MM.1S (cell line): ENCODE data around the gene SMLR1.

Experiments used
- DNase-seq: peaks from one replicate; pipeline ENCODE4 v3.0.0-alpha.2; 2015
- H2AFZ ChIP-seq: fragments of 300-600 bp; sonication (generic); 2 replicates; pipeline ENCODE4 v1.6.0; 2016; ENCODE audit warnings: antibody characterized with exemption, low read length
- H3F3A ChIP-seq: fragments of 300-600 bp; sonication (generic); 2 replicates; pipeline ENCODE4 v1.6.1; 2016; ENCODE audit warnings: mild to moderate bottlenecking, antibody characterized with exemption, low read length, moderate library complexity, mixed read lengths; ENCODE audit not compliant: insufficient read depth
- H3K27ac ChIP-seq: fragments of 300-600 bp; sonication (generic); 2 replicates; pipeline ENCODE4 v1.5.1; 2016; ENCODE audit warnings: mild to moderate bottlenecking, low read length
- H3K27me3 ChIP-seq: fragments of 300-600 bp; sonication (generic); replicated peaks from 2 replicates; pipeline ENCODE4 v1.6.0; 2016; ENCODE audit warnings: low read length; ENCODE audit not compliant: insufficient read depth
- H3K36me3 ChIP-seq: fragments of 300-600 bp; sonication (generic); replicated peaks from 2 replicates; pipeline ENCODE4 v1.6.1; 2016; ENCODE audit warnings: mild to moderate bottlenecking, low read length, mixed read lengths; ENCODE audit not compliant: insufficient read depth
- H3K4me1 ChIP-seq: fragments of 300-600 bp; sonication (generic); 2 replicates; pipeline ENCODE4 v1.6.1; 2016; ENCODE audit warnings: low read length, mixed read lengths
- H3K4me2 ChIP-seq: fragments of 300-600 bp; sonication (generic); 2 replicates; pipeline ENCODE4 v1.6.0; 2016; ENCODE audit warnings: low read depth, low read length
- H3K4me3 ChIP-seq: fragments of 300-600 bp; sonication (generic); 2 replicates; pipeline ENCODE4 v1.5.1; 2016; ENCODE audit warnings: low read length, mixed read lengths
- H3K79me2 ChIP-seq: fragments of 300-600 bp; sonication (generic); 2 replicates; pipeline ENCODE4 v1.6.1; 2016; ENCODE audit warnings: mixed run types, low read length, mixed read lengths
- H3K9ac ChIP-seq: fragments of 300-600 bp; sonication (generic); 2 replicates; pipeline ENCODE4 v1.6.1; 2016; ENCODE audit warnings: low read length, mixed read lengths
- H3K9me2 ChIP-seq: fragments of 300-600 bp; sonication (generic); replicated peaks from 2 replicates; pipeline ENCODE4 v1.6.1; 2016; ENCODE audit warnings: mild to moderate bottlenecking, low read length, mixed read lengths; ENCODE audit not compliant: insufficient read depth
- H3K9me3 ChIP-seq: fragments of 300-600 bp; sonication (generic); replicated peaks from 2 replicates; pipeline ENCODE4 v1.6.1; 2016; ENCODE audit warnings: mild to moderate bottlenecking, low read length, mixed read lengths; ENCODE audit not compliant: insufficient read depth
- H4K20me1 ChIP-seq: fragments of 300-600 bp; sonication (generic); 2 replicates; pipeline ENCODE4 v1.6.1; 2016; ENCODE audit warnings: mild to moderate bottlenecking, low read length, moderate library complexity, mixed read lengths; ENCODE audit not compliant: insufficient read depth
- EZH2 ChIP-seq: fragments of 300-600 bp; sonication (generic); optimal IDR thresholded peaks from 2 replicates; pipeline ENCODE3; 2017; ENCODE audit warnings: low read depth, mild to moderate bottlenecking, antibody characterized with exemption, low read length, mixed read lengths
- EZH2phosphoT487 ChIP-seq: fragments of 300-600 bp; sonication (generic); IDR thresholded peaks from 2 replicates; pipeline ENCODE4 v1.6.1; 2018; ENCODE audit warnings: antibody characterized with exemption, low read length
- TF ChIP-seq, protein P1 (sequence below): fragments of 300-600 bp; sonication (generic); IDR thresholded peaks from 2 replicates; pipeline ENCODE4 v1.5.1; 2016; ENCODE audit warnings: antibody characterized with exemption, low read length, mixed read lengths

SMLR1 gene

DNA sequence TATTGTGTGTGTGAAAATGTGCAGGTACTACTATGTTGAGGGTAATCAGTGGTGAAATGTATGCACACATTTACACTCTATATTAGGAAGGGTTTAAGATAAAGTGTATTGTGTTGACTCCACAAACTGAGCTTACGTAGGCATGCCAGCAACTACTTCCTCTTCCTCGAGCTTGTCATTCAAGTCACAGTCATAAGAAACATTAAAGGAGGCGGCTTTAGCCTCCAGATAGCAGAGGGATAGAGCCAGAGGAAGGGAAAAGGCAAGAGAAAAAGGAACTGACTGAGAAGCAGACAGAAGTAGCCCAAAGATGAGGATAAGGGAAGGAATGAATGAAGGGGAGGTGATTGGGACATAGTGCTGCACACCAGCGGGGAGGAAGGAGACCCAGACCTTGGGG lies 55.2 kb downstream of the SMLR1 start:
- TF ChIP-seq, protein P1, sequence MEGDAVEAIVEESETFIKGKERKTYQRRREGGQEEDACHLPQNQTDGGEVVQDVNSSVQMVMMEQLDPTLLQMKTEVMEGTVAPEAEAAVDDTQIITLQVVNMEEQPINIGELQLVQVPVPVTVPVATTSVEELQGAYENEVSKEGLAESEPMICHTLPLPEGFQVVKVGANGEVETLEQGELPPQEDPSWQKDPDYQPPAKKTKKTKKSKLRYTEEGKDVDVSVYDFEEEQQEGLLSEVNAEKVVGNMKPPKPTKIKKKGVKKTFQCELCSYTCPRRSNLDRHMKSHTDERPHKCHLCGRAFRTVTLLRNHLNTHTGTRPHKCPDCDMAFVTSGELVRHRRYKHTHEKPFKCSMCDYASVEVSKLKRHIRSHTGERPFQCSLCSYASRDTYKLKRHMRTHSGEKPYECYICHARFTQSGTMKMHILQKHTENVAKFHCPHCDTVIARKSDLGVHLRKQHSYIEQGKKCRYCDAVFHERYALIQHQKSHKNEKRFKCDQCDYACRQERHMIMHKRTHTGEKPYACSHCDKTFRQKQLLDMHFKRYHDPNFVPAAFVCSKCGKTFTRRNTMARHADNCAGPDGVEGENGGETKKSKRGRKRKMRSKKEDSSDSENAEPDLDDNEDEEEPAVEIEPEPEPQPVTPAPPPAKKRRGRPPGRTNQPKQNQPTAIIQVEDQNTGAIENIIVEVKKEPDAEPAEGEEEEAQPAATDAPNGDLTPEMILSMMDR, result no peak
- no peak for TF ChIP-seq EZH2phosphoT487
- DNase-seq, result no peak
- no peaks in the 10 kb centered on the region for H4K20me1 ChIP-seq
- H3K4me1 ChIP-seq, result 0 out of 2 replicates have a peak, but pooled peaks cover 3% of the 10 kb centered on the region
- no peaks in the 10 kb centered on the region for H3F3A ChIP-seq
- no peak overlapping the region for H3K4me2 ChIP-seq
- H3K27me3 ChIP-seq, result no peaks in the 10 kb centered on the region
- no peaks in the 10 kb centered on the region for H3K9me2 ChIP-seq
- no peak overlapping the region for H3K4me3 ChIP-seq
- H3K79me2 ChIP-seq, result no peaks in the 10 kb centered on the region
- H2AFZ ChIP-seq, result no peak overlapping the region
- H3K36me3 ChIP-seq, result no peaks in the 10 kb centered on the region
- no peak overlapping the region for H3K27ac ChIP-seq
- no peaks in the 10 kb centered on the region for H3K9me3 ChIP-seq
- H3K9ac ChIP-seq, result no peak overlapping the region

DNA sequence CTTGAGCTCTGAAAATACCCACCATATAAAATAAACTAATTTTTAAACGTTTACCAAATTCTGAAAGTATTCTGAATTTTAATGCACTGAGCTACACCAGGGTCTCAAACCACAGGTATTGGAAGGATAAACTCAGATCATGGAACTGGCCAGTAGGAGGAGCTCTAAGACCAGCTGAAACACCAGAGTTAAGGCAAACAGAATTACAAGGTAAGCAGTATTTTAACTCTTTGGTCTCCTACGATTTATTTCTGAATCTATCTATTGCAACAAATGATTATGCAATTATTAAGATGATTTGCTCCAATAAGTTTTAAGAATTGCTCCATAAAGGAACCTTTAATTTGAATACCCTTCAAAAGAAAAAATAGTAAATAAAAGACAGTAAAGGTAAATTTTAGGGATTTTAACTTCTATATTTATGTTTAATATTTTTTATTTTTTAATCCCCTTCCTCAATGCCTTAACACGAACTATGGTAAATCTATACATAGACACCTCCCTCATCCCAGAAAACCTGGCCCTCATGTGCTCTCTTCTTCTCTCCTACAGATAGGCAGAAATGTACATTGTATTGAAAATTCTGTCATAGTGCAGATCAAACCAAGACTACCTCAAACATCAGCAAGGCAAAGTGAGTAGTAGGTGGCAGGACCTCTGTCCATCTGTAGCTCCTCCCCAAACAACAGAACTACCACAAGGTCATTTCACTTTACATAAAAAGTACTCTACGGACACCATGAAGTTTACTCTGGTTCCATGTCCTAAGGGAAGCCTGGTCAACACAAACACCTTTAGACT lies 58.4 kb downstream of the SMLR1 start:
- Histone ChIP-seq H3K4me2 (no peak overlapping the region), H3K9me2 (no peaks in the 10 kb centered on the region)
- TF ChIP-seq EZH2, result no peak
- TF ChIP-seq, protein P1, result peak; percentile 83

More for the DNA sequence above, 58.4 kb downstream of the SMLR1 start:
- Histone ChIP-seq H3K36me3 (no peaks in the 10 kb centered on the region), H4K20me1 (no peaks in the 10 kb centered on the region), H2AFZ (no peak overlapping the region), H3K4me3 (no peak overlapping the region), H3K27me3 (no peaks in the 10 kb centered on the region), H3K9me3 (no peaks in the 10 kb centered on the region), H3K4me1 (0 out of 2 replicates have a peak, but pooled peaks cover 3% of the 10 kb centered on the region), H3F3A (no peaks in the 10 kb centered on the region), H3K79me2 (no peaks in the 10 kb centered on the region), H3K27ac (no peak overlapping the region), H3K9ac (no peak overlapping the region)
- peak; percentile 72 for DNase-seq
